ENCODE measurements around the gene LYRM4.

GRCh38 chr6:5223309-5223708 lies 37.4 kb downstream of the LYRM4 start:
- no peak for TF ChIP-seq CTCF (conservative IDR thresholded peaks at IDR 0.05 in 1 of 2, IDR thresholded peaks at IDR 0.05 in 1 of 2; ENCODE audit: low read depth in 1 of 2, low read length in 2 of 2)
- no peak for TF ChIP-seq EZH2 (IDR thresholded peaks at IDR 0.05; ENCODE audit: low read length, missing control alignments)
